Adrenal gland (tissue), 12 donors: ENCODE results near the gene FBXL14. TPM values are rescaled to one million over a fixed set of nuclear protein-coding genes. Genes with fewer than 3 reads are reported as not detected.
A peak's percentile ranks its signal among the peaks of the same experiment; 100 is the strongest.

Experiments
- DNase-seq, 7 donors: peaks; one replicate each; pipeline ENCODE4 v3.0.0-alpha.2; 2019 to 2020
- H3K27ac ChIP-seq, 5 donors: fragments of 200-600 bp; sonication (generic) in 4 of 5; 1 replicate in 3 of 5; 2 replicates in 2 of 5; pipeline versions ENCODE4 v1.5.1 to v1.8.0; 2016 to 2020; ENCODE audit warnings: mild to moderate bottlenecking in 1 of 5
- H3K27me3 ChIP-seq: fragments of 200-600 bp; 2 replicates; pipeline ENCODE4 v1.8.0; 2021
- H3K36me3 ChIP-seq, 2 donors: fragments of 200-600 bp; replicated peaks in 1 of 2; 1 replicate in 1 of 2; 2 replicates in 1 of 2; pipeline versions ENCODE4 v1.5.1 to v1.8.0; 2018 to 2022
- H3K4me1 ChIP-seq, 2 donors: fragments of 200-600 bp; replicated peaks in 1 of 2; 1 replicate in 1 of 2; 2 replicates in 1 of 2; pipeline versions ENCODE4 v1.5.1 to v1.8.0; 2018 to 2021
- H3K4me3 ChIP-seq, 4 donors: fragments of 200-600 bp; sonication (generic) in 3 of 4; one replicate each; pipeline ENCODE4 v1.5.1; 2016 to 2018
- H3K9me3 ChIP-seq, 3 donors: fragments of 200-600 bp; sonication (generic) in 1 of 3; replicated peaks in 1 of 3; 1 replicate in 2 of 3; 2 replicates in 1 of 3; pipeline versions ENCODE4 v1.5.1 to v1.8.0; 2016 to 2021
- CTCF ChIP-seq, 6 experiments: fragments of 450-650 bp in 4 of 6; fragments of 200-600 bp in 2 of 6; sonication (generic) in 1 of 6; IDR thresholded peaks; 1 replicate in 5 of 6; 2 replicates in 1 of 6; pipeline versions ENCODE4 v1.5.1 to v1.8.0; 2016 to 2021; ENCODE audit warnings: antibody characterized with exemption in 6 of 6, mild to moderate bottlenecking in 2 of 6, moderate library complexity in 1 of 6
- POLR2A ChIP-seq, 2 donors: fragments of 450-650 bp; IDR thresholded peaks; one replicate each; pipeline ENCODE4 v1.6.1; 2017; ENCODE audit warnings: antibody characterized with exemption in 2 of 2, mild to moderate bottlenecking in 2 of 2, moderate library complexity in 1 of 2
- WGBS, 4 donors: extraction: QIAGEN DNeasy Blood & Tissue Kit in 2 of 4; methylation state at CpG; one replicate each; pipeline versions ENCODE4 v1.1.5 to v1.1.7; 2013 to 2017; 5-methylcytosine and 5-hydroxymethylcytosine counted together
- intact Hi-C, 2 donors: fragments of 100-400 bp; cut with DNase I; formaldehyde crosslinking; loops; one replicate each; pipeline versions ENCODE4 v1.14.1 to v1.15.0; 2022 to 2023
- polyA plus RNA-seq, 3 donors: library from polyadenylated mRNA; stranded (reverse); fragments of 200-250 nt in 2 of 3; fragments of 350-450 nt in 1 of 3; fragmentation: Illumina TruSeq in 1 of 3; extraction: RNeasy Lipid Tissue Mini Kit (QIAGEN cat#74804) in 1 of 3; gene quantifications; one replicate each; pipeline ENCODE4 v1.2.3, GENCODE V29; 2013 to 2014
- total RNA-seq, 9 donors: library from RNA; depleted of rRNA in 4 of 9; stranded (reverse); fragments of >200 nt in 4 of 9; fragments of 120-200 nt in 1 of 9; fragmentation: NEBNext Ultra II Directional in 1 of 9; extraction: Animal tissue kit (Norgen Biotek cat#: 25700) in 1 of 9; gene quantifications; one replicate each; pipeline versions ENCODE4 v1.1.0 to v1.2.4, GENCODE V29; 2013 to 2023
- donor health status: healthy with polysubstance abuse.
- donor health status: Bipolar disorder and iron deficiency.
- donor health status: DM: yes; HTN: yes; CAD: no.
- donor health status: DM: no; HTN: no; CAD: no.
- donor health status: DM: no; HTN: no; CAD: no.
- donor health status: DM: yes; HTN: yes; CAD: no.

The FBXL14 gene
- total and polyA plus RNA-seq, 12 donors = 1.2 to 19.1 (median 12.4) TPM

GRCh38 chr12:1619587-1619986, 25.2 kb upstream of the FBXL14 start:
- H3K4me3 ChIP-seq = no peak overlapping the region
- intact Hi-C loops = no loop called here
- peak overlapping the region in 1 of 5 donors; percentile 38 for H3K27ac ChIP-seq
- H3K27me3 ChIP-seq = no peaks in the 10 kb centered on the region
- no peak for TF ChIP-seq POLR2A (IDR thresholded peaks at IDR 0.05)
- TF ChIP-seq CTCF (IDR thresholded peaks at IDR 0.05) = no peak
- no peaks in the 10 kb centered on the region for H3K9me3 ChIP-seq
- H3K36me3 ChIP-seq = no peaks in the 10 kb centered on the region
- 63 to 71% (median 70%) methylated on average over 8 of the region's 8 CpGs for WGBS, 4 donors
- no peaks in the 10 kb centered on the region for H3K4me1 ChIP-seq
- peak in 6 of 7 donors; percentile 41 to 77 (median 54) for DNase-seq

- H3K27ac ChIP-seq = peak overlapping the region in 1 of 5 donors; percentile 38
- H3K27me3 ChIP-seq = no peaks in the 10 kb centered on the region
- H3K36me3 ChIP-seq = no peaks in the 10 kb centered on the region
- H3K4me3 ChIP-seq = no peak overlapping the region
- no peak for TF ChIP-seq CTCF (IDR thresholded peaks at IDR 0.05)
- TF ChIP-seq POLR2A (IDR thresholded peaks at IDR 0.05) = no peak
- intact Hi-C loops = no loop called here
- H3K9me3 ChIP-seq = no peaks in the 10 kb centered on the region
- H3K4me1 ChIP-seq = no peaks in the 10 kb centered on the region
- 69 to 79% (median 76%) methylated on average over 4 of the region's 4 CpGs for WGBS, 4 donors
- DNase-seq = no peak
These were observed 24.8 kb upstream of the FBXL14 start for GRCh38 chr12:1619159-1619558.

- H3K9me3 ChIP-seq = no peaks in the 10 kb centered on the region
- no peak for DNase-seq
- no peak for TF ChIP-seq CTCF (IDR thresholded peaks at IDR 0.05)
- TF ChIP-seq POLR2A (IDR thresholded peaks at IDR 0.05) = no peak
- peak overlapping the region in 1 of 5 donors; percentile 38 for H3K27ac ChIP-seq
- intact Hi-C loops = no loop called here
- H3K36me3 ChIP-seq = no peaks in the 10 kb centered on the region
- no peaks in the 10 kb centered on the region for H3K27me3 ChIP-seq
- H3K4me1 ChIP-seq = no peaks in the 10 kb centered on the region
- no peak overlapping the region for H3K4me3 ChIP-seq
These were observed 24.1 kb upstream of the FBXL14 start for GRCh38 chr12:1618489-1618888.

GRCh38 chr12:1616233-1617066, 22.1 kb upstream of the FBXL14 start:
- H3K9me3 ChIP-seq = no peaks in the 10 kb centered on the region
- H3K27me3 ChIP-seq = no peaks in the 10 kb centered on the region
- DNase-seq = no peak
- H3K27ac ChIP-seq = no peak overlapping the region
- 78 to 83% (median 79%) methylated on average over 15 to 16 of the region's 16 CpGs for WGBS, 4 donors
- peaks cover 0 to 4% of the 10 kb centered on the region in 2 donors for H3K4me1 ChIP-seq
- intact Hi-C loops = no loop called here
- H3K36me3 ChIP-seq = no peaks in the 10 kb centered on the region
- TF ChIP-seq CTCF (IDR thresholded peaks at IDR 0.05) (no peak), POLR2A (IDR thresholded peaks at IDR 0.05) (no peak)
- no peak overlapping the region for H3K4me3 ChIP-seq
